Lower lobe of right lung (tissue), 2 donors: ENCODE measurements around the gene TRIM14. TPM values are rescaled to one million over a fixed set of nuclear protein-coding genes. Genes with fewer than 3 reads are reported as not detected.

Experiments
- ATAC-seq, 2 donors: fragments of 200-7000 bp; cut with Tn5 transposase; one replicate each; pipeline ENCODE4 v1.9.1; 2020 to 2022; ENCODE audit warnings: mild to moderate bottlenecking in 2 of 2, moderate library complexity in 2 of 2
- DNase-seq: peaks from one replicate; pipeline ENCODE4 v3.0.0-alpha.2; 2020
- H3K27ac ChIP-seq: fragments of 200-600 bp; one replicate; pipeline ENCODE4 v1.8.0; 2022
- H3K27me3 ChIP-seq: fragments of 200-600 bp; one replicate; pipeline ENCODE4 v1.8.0; 2022; ENCODE audit warnings: low read depth
- H3K36me3 ChIP-seq: fragments of 200-600 bp; one replicate; pipeline ENCODE4 v1.8.0; 2022; ENCODE audit warnings: mild to moderate bottlenecking
- H3K4me1 ChIP-seq: fragments of 200-600 bp; one replicate; pipeline ENCODE4 v1.8.0; 2022
- H3K4me3 ChIP-seq: fragments of 200-600 bp; one replicate; pipeline ENCODE4 v1.8.0; 2022; ENCODE audit warnings: mild to moderate bottlenecking
- H3K9me3 ChIP-seq: fragments of 200-600 bp; one replicate; pipeline ENCODE4 v1.8.0; 2022
- intact Hi-C: fragments of 100-400 bp; cut with DNase I; formaldehyde crosslinking; loops from one replicate; pipeline ENCODE4 v1.11.0; 2022
- total RNA-seq: library from RNA; stranded (reverse); fragmentation: NEBNext Ultra II Directional; extraction: Animal tissue kit (Norgen Biotek cat#: 25700); gene quantifications from one replicate; pipeline ENCODE4 v1.2.1, GENCODE V29; 2021
- TF ChIP-seq, protein P1 (sequence below): fragments of 200-600 bp; IDR thresholded peaks from one replicate; pipeline ENCODE4 v1.8.0; 2022; ENCODE audit warnings: antibody characterized with exemption, mild to moderate bottlenecking
- donor health status: DM: no; HTN: yes; CAD: no; lungs with severe emphysema.

Gene TRIM14
- total RNA-seq, 1 donor from 2014 or later = 82.5 TPM

DNA sequence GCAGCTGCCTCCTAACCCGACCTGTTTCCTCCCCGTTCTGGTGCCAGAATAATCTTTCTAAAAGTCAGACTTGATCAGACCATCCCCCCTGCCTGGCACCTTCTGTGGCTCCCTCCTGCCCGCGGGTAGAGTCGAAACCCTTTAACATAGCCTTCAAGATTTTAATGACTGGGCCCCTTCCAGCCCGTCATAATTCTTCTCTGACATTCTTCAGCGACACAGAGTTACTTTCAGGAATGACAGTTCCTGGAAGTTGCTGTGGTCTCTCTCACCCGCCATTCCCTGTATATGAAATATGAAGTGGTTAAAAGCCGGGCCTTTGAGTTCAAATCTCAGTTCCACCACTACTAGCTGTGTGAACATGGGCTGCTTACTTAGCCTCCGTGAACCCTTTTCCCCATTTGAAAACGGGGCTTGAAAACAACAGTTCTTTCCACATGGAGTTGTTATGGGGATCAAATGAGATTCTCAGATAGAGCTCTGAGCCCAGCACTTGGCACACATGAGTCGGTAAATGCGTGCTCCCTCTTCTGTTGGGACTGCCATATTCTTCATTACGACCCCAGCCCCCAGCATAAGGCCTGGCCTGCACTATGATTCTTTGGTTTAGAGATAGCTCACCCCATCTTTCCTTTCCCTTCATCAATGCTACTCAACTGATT is 61.8 kb downstream of the TRIM14 start:
- H3K9me3 ChIP-seq = no peaks in the 10 kb centered on the region
- H3K27me3 ChIP-seq = no peaks in the 10 kb centered on the region
- intact Hi-C loops = no loop called here
- peaks cover 34% of the 10 kb centered on the region for H3K4me1 ChIP-seq
- DNase-seq (no peak), ATAC-seq (peak in 1 of 2 donors; percentile 2)
- peak overlapping the region; percentile 96 for H3K27ac ChIP-seq
- H3K36me3 ChIP-seq = peaks cover 18% of the 10 kb centered on the region
- H3K4me3 ChIP-seq = peak overlapping the region; percentile 94
- TF ChIP-seq, protein P1, sequence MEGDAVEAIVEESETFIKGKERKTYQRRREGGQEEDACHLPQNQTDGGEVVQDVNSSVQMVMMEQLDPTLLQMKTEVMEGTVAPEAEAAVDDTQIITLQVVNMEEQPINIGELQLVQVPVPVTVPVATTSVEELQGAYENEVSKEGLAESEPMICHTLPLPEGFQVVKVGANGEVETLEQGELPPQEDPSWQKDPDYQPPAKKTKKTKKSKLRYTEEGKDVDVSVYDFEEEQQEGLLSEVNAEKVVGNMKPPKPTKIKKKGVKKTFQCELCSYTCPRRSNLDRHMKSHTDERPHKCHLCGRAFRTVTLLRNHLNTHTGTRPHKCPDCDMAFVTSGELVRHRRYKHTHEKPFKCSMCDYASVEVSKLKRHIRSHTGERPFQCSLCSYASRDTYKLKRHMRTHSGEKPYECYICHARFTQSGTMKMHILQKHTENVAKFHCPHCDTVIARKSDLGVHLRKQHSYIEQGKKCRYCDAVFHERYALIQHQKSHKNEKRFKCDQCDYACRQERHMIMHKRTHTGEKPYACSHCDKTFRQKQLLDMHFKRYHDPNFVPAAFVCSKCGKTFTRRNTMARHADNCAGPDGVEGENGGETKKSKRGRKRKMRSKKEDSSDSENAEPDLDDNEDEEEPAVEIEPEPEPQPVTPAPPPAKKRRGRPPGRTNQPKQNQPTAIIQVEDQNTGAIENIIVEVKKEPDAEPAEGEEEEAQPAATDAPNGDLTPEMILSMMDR = no peak

DNA sequence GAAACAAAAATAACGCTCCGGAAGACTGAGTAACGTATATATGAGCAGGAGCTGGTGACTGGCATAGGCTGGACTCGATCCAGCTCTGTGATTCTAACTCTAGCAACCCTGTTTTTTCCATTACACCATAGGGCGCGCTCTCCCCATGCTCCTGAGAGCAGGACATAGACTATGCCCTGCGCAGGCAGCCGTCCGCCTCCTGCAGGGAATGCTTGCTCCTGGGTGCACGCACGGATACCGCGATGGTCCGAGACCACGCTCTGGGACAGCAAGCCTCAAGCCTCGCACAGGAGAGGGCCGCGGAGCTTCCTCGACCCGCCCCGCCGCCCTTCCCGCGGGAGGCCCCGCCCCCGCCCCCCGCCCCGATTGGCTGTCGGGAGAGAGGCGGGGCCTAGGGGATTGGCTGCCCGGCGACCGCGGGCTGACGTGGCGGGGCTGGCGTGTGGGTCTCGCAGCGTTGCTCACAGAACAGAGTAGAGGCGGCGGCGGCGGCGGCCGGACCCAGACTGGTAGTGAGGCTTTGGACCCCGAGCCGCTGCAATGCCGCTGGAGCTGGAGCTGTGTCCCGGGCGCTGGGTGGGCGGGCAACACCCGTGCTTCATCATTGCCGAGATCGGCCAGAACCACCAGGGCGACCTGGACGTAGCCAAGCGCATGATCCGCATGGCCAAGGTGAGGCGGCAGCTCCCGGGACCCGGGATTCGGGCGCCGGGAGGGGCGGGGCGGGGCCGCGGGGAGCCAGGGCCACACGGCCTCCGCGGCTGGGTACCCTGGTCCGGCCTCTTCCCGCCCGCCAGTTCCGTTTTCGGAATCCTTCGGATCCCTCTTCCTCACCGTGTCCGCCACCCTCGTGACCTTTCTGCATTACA is 62.5 kb downstream of the TRIM14 start, which contains the start of gene NANS:
Gene NANS, plus strand, starts transcription at position 464 of the 869 bp plus-strand sequence. Its CDS starts 77 bp downstream, at position 541.
- peak; percentile 99 for ATAC-seq
- H3K27me3 ChIP-seq = no peaks in the 10 kb centered on the region
- H3K4me3 ChIP-seq = peak within 1 kb of the TSS; percentile 94
- peak within 1 kb of the TSS; percentile 96 for H3K27ac ChIP-seq
- peaks cover 10% of the 10 kb centered on the region for H3K36me3 ChIP-seq
- intact Hi-C loops = no loop called here
- TF ChIP-seq, protein P1 = no peak
- DNase-seq = peak; percentile 96
- H3K4me1 ChIP-seq = peaks cover 34% of the 10 kb centered on the region
- H3K9me3 ChIP-seq = no peaks in the 10 kb centered on the region

DNA sequence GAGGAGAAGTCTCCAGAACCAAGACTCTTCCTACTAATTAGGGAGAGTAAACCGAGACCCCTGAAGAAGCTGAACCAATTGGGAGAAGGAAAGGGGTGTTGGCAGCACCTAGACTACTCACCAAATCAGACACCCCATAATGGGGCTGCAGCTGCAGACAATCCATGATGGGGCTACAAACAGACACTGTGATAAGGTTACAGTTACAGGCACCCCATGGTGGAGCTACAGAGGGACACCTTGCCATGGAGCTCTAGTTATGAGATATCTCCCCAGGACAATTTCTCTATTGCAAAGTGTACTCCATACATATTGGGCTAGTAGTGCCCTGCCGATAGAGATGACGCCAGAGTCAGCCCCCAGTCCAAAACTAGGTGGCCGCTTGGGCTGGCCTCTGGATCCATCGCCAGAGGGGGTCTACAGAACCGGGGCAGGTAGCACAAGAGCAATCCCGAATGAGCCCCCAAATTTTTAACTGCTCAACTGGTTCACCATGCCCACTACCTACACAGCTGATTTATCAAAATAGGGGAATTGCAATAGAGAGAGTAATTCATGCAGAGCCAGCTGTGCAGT is 64.6 kb downstream of the TRIM14 start:
- Histone ChIP-seq H3K4me3 (no peak overlapping the region), H3K36me3 (no peaks in the 10 kb centered on the region), H3K27ac (no peak overlapping the region), H3K4me1 (peaks cover 28% of the 10 kb centered on the region), H3K27me3 (no peaks in the 10 kb centered on the region), H3K9me3 (no peaks in the 10 kb centered on the region)
- no peak for ATAC-seq
- DNase-seq = no peak
- intact Hi-C loops = no loop called here
- TF ChIP-seq, protein P1 = no peak

DNA sequence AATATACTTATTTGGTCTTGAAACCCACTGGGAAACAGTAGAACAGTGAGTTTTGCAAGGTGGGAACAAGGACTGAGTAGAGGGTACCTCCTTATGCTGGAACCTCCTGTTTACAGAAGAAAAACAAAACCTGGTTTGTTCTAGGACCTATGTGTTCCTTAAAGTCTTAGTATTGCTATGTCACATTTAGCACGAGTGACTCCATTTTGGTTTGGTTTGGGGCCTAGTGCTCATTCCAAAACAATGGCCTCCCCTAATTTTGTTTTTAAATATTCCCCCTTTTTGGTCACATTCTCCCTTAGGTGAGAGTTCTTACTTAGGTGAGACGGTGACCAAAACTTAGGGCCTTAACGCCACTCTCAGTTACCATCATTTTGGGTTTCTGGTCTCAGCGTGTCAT is 68.7 kb downstream of the TRIM14 start:
- TF ChIP-seq, protein P1 = no peak

DNA sequence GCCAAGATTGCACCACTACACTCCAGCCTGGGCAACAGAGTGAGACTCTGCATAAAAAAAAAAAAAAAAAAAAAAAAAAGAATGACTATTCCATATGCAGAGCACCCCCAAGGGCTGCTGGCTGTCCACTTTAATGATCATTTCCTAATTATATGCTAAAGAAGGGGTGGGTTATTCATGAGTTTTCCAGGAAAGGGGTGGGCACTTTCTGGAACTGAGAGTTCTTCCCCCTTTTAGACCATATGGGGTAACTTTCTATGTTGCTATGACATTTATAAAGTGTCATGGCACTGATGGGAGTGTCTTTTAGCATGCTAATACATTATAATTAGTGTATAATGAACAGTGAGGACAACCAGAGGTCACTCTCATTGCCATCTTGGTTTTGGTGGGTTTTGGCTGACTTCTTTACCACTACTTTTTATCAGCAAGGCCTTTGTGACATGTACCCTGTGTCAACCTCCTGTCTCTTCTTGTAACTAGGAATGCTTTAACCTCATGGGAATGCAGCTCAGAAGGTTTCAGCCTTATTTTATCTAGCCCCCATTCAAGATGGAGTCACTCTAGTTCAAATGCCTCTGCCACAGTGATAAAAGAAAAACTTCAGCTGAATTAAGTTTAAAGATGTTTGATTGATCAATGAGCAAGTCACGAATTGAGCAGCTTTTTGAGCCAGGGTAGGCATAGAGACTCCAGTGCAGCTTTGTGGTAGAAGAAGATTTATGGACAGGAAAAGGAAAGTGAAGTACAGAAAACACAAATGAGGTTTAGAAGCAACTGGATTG is 69.5 kb downstream of the TRIM14 start:
- intact Hi-C loops = no loop called here
- Histone ChIP-seq H3K9me3 (no peaks in the 10 kb centered on the region), H3K27ac (no peak overlapping the region), H3K4me3 (no peak overlapping the region), H3K36me3 (no peaks in the 10 kb centered on the region), H3K4me1 (no peaks in the 10 kb centered on the region), H3K27me3 (no peaks in the 10 kb centered on the region)
- DNase-seq (no peak), ATAC-seq (no peak)
- TF ChIP-seq, protein P1 = no peak

More for the DNA sequence above, 68.7 kb downstream of the TRIM14 start:
- Histone ChIP-seq H3K27ac (no peak overlapping the region), H3K27me3 (no peaks in the 10 kb centered on the region), H3K9me3 (no peaks in the 10 kb centered on the region), H3K4me1 (no peaks in the 10 kb centered on the region), H3K4me3 (no peak overlapping the region), H3K36me3 (no peaks in the 10 kb centered on the region)
- ATAC-seq (no peak), DNase-seq (no peak)
- intact Hi-C loops = no loop called here
